PFSK-1 (cell line): ENCODE measurements around the gene ELP2.

Source experiments
- FOXP2 ChIP-seq: optimal IDR thresholded peaks from 2 replicates; pipeline ENCODE3; 2011; ENCODE audit warnings: borderline replicate concordance, control low read depth, inconsistent platforms; ENCODE audit not compliant: insufficient read depth; ENCODE audit errors: extremely low read length, extremely low read depth
- POLR2AphosphoS5 ChIP-seq: IDR thresholded peaks from 2 replicates; pipeline ENCODE4 v1.6.1; 2012; ENCODE audit warnings: low read depth, mild to moderate bottlenecking, control low read depth, low read length, moderate library complexity
- SIN3A ChIP-seq: IDR thresholded peaks from 2 replicates; pipeline ENCODE4 v1.6.1; 2012; ENCODE audit warnings: mild to moderate bottlenecking, low read length, moderate library complexity, borderline replicate concordance; ENCODE audit not compliant: insufficient read depth
- TAF1 ChIP-seq: IDR thresholded peaks from 2 replicates; pipeline ENCODE4 v1.6.1; 2012; ENCODE audit warnings: low read length, control low read depth, borderline replicate concordance; ENCODE audit not compliant: insufficient read depth
- TF ChIP-seq, protein P1 (sequence below), 2 experiments: IDR thresholded peaks; 2 replicates each; pipeline versions ENCODE4 v1.6.1 to v1.8.0; 2011 to 2012; ENCODE audit warnings: low read depth in 2 of 2, low read length in 2 of 2, control low read depth in 1 of 2, inconsistent platforms in 1 of 2, mild to moderate bottlenecking in 1 of 2, moderate library complexity in 1 of 2; ENCODE audit not compliant: insufficient read depth in 1 of 2

ELP2 gene

GRCh38 chr18:36183987-36184386 lies 54.3 kb downstream of the ELP2 start:
- TF ChIP-seq POLR2AphosphoS5 = no peak
- TF ChIP-seq SIN3A = no peak
- TF ChIP-seq FOXP2 = no peak
- TF ChIP-seq, protein P1, sequence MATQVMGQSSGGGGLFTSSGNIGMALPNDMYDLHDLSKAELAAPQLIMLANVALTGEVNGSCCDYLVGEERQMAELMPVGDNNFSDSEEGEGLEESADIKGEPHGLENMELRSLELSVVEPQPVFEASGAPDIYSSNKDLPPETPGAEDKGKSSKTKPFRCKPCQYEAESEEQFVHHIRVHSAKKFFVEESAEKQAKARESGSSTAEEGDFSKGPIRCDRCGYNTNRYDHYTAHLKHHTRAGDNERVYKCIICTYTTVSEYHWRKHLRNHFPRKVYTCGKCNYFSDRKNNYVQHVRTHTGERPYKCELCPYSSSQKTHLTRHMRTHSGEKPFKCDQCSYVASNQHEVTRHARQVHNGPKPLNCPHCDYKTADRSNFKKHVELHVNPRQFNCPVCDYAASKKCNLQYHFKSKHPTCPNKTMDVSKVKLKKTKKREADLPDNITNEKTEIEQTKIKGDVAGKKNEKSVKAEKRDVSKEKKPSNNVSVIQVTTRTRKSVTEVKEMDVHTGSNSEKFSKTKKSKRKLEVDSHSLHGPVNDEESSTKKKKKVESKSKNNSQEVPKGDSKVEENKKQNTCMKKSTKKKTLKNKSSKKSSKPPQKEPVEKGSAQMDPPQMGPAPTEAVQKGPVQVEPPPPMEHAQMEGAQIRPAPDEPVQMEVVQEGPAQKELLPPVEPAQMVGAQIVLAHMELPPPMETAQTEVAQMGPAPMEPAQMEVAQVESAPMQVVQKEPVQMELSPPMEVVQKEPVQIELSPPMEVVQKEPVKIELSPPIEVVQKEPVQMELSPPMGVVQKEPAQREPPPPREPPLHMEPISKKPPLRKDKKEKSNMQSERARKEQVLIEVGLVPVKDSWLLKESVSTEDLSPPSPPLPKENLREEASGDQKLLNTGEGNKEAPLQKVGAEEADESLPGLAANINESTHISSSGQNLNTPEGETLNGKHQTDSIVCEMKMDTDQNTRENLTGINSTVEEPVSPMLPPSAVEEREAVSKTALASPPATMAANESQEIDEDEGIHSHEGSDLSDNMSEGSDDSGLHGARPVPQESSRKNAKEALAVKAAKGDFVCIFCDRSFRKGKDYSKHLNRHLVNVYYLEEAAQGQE (IDR thresholded peaks at IDR 0.05; ENCODE audit: insufficient read depth in 1 of 2, low read depth in 2 of 2, low read length in 2 of 2) = no peak
- no peak for TF ChIP-seq TAF1

- TF ChIP-seq FOXP2 (no peak), SIN3A (no peak), TAF1 (no peak), POLR2AphosphoS5 (no peak)
- TF ChIP-seq, protein P1 (IDR thresholded peaks at IDR 0.05; ENCODE audit: insufficient read depth in 1 of 2, low read depth in 2 of 2, low read length in 2 of 2) = no peak
Measured at GRCh38 chr18:36185157-36185556, 55.5 kb downstream of the ELP2 start.

DNA sequence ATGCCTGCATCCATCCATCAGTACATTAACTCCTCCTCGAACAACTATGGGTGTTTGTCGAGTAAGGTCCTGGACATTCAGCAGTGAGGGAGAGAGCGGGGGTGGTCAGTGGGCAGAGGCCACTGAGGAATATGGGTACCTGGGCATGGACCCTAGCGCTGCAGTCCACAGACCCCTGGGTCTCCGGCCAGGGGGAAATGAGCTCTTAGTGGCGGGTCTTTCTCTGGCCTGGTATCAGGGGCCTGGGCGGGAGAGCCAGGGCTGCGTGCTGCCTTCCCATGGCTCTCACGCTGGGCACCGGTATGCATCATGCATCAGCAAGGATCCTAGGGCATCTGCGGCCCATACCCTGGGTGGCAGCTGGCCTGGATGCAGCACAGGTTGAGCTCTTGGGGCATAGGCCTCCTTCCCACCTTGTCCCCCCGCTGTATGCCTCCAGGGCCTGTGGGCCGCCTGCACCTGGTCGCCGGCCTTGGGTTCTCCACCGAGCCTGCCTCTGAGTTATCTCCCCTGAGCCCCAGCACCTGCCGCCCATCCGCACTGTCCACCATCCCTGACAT lies 56.3 kb downstream of the ELP2 start:
- TF ChIP-seq POLR2AphosphoS5 = no peak
- TF ChIP-seq, protein P1 (IDR thresholded peaks at IDR 0.05; ENCODE audit: insufficient read depth in 1 of 2, low read depth in 2 of 2, low read length in 2 of 2) = no peak
- no peak for TF ChIP-seq FOXP2

- TF ChIP-seq SIN3A (0 out of 2 replicates have a peak, but pooled peaks have one; percentile 18), POLR2AphosphoS5 (no peak)
Measured at GRCh38 chr18:36186461-36187192, 56.9 kb downstream of the ELP2 start.

DNA sequence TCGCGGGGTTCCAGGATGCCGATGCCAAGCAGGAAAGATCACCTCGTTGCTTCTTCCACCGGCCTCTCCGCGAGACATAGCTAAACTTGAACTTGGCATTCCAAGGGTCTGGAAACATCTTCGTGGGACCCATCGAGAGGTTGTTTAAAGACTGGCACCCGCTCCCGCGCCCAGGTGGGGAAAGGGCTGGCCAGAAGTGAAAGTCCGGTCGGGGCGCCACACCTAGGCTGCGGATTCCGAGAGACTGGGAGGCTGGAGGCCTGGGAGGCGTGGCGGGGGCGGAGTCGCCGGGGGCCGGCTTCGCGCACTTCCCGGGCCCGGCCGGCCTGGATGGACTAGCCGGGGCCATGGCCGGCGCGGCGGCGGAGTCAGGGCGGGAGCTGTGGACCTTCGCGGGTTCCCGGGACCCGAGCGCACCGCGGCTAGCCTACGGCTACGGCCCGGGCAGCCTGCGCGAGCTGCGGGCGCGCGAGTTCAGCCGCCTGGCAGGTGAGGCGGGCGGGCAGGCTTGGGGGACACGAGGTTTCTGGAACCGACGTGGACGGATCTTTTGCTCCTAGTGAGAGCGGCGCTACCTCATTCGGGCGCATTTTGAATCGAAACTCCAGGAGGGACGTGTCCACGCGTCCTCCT lies 57.6 kb downstream of the ELP2 start, which contains the start of gene MOCOS:
Gene MOCOS (plus strand): TSS at position 305 of the 633 bp plus-strand sequence. CDS start 43 bp downstream, at position 348.
- TF ChIP-seq TAF1 = 0 out of 2 replicates have a peak, but pooled peaks have one; percentile 53
- TF ChIP-seq SIN3A = no peak
- TF ChIP-seq POLR2AphosphoS5 = peak; percentile 68
- TF ChIP-seq, protein P1 (IDR thresholded peaks at IDR 0.05; ENCODE audit: insufficient read depth in 1 of 2, low read depth in 2 of 2, low read length in 2 of 2) = no peak
- no peak for TF ChIP-seq FOXP2
